BLaER1 treated with 17β-estradiol and CSF1 and Interleukin-3, amounts not matched to agents 10 nM and 100 nM (cell line): ENCODE data around the gene AK4.

Source experiments
- H3K27ac ChIP-seq, 11 experiments: shearing (Covaris generic); formaldehyde crosslinking; 2 replicates each; pipeline ENCODE4 v1.8.1; 2022
- H3K27me3 ChIP-seq, 11 experiments: shearing (Covaris generic); formaldehyde crosslinking; 2 replicates each; pipeline ENCODE4 v1.8.1; 2022
- H3K36me3 ChIP-seq, 11 experiments: shearing (Covaris generic); formaldehyde crosslinking; 2 replicates each; pipeline ENCODE4 v1.8.1; 2022
- H3K4me1 ChIP-seq, 10 experiments: shearing (Covaris generic); formaldehyde crosslinking; 2 replicates each; pipeline ENCODE4 v1.8.1; 2022
- H3K4me2 ChIP-seq, 11 experiments: shearing (Covaris generic); formaldehyde crosslinking; 2 replicates each; pipeline ENCODE4 v1.8.1; 2022
- H3K4me3 ChIP-seq, 10 experiments: shearing (Covaris generic); formaldehyde crosslinking; 2 replicates each; pipeline ENCODE4 v1.8.1; 2022
- H3K9ac ChIP-seq, 11 experiments: shearing (Covaris generic); formaldehyde crosslinking; 2 replicates each; pipeline ENCODE4 v1.8.1; 2022
- H3K9me3 ChIP-seq, 11 experiments: shearing (Covaris generic); formaldehyde crosslinking; replicated peaks in 1 of 11; 2 replicates each; pipeline ENCODE4 v1.8.1; 2022
- H4K20me1 ChIP-seq, 11 experiments: shearing (Covaris generic); formaldehyde crosslinking; 2 replicates each; pipeline ENCODE4 v1.8.1; 2022
- Cebpa-rat ChIP-seq, 11 experiments: shearing (Covaris generic); IDR thresholded peaks; 2 replicates each; pipeline ENCODE4 v1.8.1; 2022

AK4 gene

DNA sequence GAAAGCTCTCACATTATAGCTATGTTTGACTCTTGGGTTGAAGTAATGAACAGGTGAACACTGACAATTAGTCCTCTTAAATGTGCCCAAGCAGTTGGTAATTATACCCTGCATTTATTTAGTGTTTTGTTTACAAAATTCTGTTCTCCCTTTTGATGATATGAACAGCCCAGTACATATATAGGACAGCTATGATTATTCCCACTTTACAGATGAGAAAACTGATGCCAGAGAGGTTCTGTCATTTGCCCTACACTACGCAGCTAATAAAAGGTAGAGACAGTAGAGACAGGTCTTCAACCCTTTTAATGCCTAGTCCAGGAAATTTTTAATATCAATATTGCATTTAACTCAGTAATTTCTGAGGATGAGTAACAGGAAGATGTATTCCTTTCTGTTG, 115.3 kb downstream of the AK4 start:
- H3K4me3 ChIP-seq: no peak overlapping the region
- H3K27ac ChIP-seq: no peak overlapping the region
- no peak overlapping the region for H3K9ac ChIP-seq
- H3K27me3 ChIP-seq: peaks cover 28 to 37% (median 30%) of the 10 kb centered on the region in 11 experiments
- TF ChIP-seq Cebpa-rat (IDR thresholded peaks at IDR 0.05): no peak
- no peaks in the 10 kb centered on the region for H4K20me1 ChIP-seq
- H3K4me1 ChIP-seq: peaks cover 9 to 24% (median 12%) of the 10 kb centered on the region in 10 experiments; a peak in 18 of 20 replicates
- H3K4me2 ChIP-seq: no peak overlapping the region
- H3K9me3 ChIP-seq: no peaks in the 10 kb centered on the region
- H3K36me3 ChIP-seq: no peaks in the 10 kb centered on the region

DNA sequence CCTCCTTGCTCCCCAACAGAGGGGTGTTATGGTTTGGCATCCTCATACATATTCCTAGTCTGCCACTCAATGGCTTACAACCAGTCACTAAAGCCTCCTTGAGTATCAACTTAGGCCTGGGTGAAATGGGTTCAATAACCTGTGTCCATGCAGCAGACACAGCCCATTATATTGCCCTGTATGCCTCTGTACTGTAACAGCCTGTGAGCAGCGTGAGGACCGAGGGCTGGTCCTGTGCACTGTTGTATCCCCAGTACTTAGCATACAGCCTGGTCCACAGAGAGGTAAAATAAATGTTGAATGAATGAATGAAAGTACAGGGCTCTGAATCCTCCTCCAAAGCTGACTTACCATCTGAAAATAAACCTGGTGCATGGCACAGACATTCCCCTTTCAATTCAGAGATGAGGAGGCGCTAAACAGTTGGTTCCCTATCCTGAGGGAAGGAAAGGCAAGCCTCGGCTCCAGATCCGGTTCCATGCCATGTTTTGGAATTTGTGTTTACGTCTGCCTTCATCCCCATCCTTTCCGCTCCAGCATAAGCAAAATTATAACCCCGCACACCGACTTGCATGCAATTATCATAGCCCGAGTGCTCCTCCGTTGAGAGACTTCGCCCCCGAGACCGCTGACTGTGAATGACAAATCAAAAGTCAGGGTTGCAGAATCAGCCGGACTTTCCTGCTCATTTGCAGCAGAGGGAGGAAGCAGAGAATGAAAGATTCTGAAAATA, 116.4 kb downstream of the AK4 start:
- Histone ChIP-seq H3K27ac (no peak overlapping the region), H3K9me3 (no peaks in the 10 kb centered on the region), H3K36me3 (no peaks in the 10 kb centered on the region), H3K4me1 (peaks cover 9 to 24% (median 12%) of the 10 kb centered on the region in 10 experiments; a peak in 18 of 20 replicates), H3K4me2 (no peak overlapping the region), H4K20me1 (no peaks in the 10 kb centered on the region), H3K27me3 (peaks cover 28 to 37% (median 30%) of the 10 kb centered on the region in 11 experiments), H3K4me3 (no peak overlapping the region), H3K9ac (no peak overlapping the region)
- no peak for TF ChIP-seq Cebpa-rat (IDR thresholded peaks at IDR 0.05)

DNA sequence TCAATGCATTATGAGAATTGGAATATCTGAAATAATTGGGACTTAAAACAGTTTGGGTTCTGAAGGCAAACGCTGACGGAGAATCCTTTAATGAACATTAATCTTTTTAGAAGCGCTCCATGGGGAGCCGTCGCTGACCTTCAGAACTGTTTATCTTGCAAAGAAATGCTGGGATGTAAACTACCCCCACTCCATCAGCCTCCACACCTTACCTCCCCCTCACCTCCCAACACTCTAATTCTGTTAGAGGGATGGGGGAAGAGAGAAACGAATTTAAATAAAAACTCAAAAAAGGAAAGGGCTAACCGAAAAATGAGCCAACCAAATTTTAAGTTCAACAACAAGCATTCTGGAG, 117.3 kb downstream of the AK4 start:
- TF ChIP-seq Cebpa-rat (IDR thresholded peaks at IDR 0.05): no peak
- Histone ChIP-seq H3K27ac (peak overlapping the region in 2 of 11 experiments; percentile 53 to 56; a peak in 2 of 22 replicates), H3K4me2 (peak overlapping the region; percentile 90 to 100 (median 97)), H3K4me1 (peaks cover 9 to 22% (median 12%) of the 10 kb centered on the region in 10 experiments; a peak in 18 of 20 replicates), H3K27me3 (peaks cover 28 to 37% (median 30%) of the 10 kb centered on the region in 11 experiments), H3K4me3 (peak overlapping the region; percentile 56 to 72 (median 62)), H3K36me3 (no peaks in the 10 kb centered on the region), H4K20me1 (no peaks in the 10 kb centered on the region), H3K9ac (peak overlapping the region in 9 of 11 experiments; percentile 51 to 72 (median 66); a peak in 16 of 22 replicates), H3K9me3 (no peaks in the 10 kb centered on the region)

- no peaks in the 10 kb centered on the region for H4K20me1 ChIP-seq
- H3K4me2 ChIP-seq: peak overlapping the region; percentile 90 to 100 (median 97)
- H3K9ac ChIP-seq: peak overlapping the region; percentile 51 to 73 (median 67)
- peak overlapping the region in 10 of 11 experiments; percentile 17 to 57 (median 38); a peak in 12 of 22 replicates for H3K27ac ChIP-seq
- TF ChIP-seq Cebpa-rat (IDR thresholded peaks at IDR 0.05): no peak
- peaks cover 9 to 16% (median 11%) of the 10 kb centered on the region in 10 experiments; a peak in 18 of 20 replicates for H3K4me1 ChIP-seq
- H3K36me3 ChIP-seq: no peaks in the 10 kb centered on the region
- H3K9me3 ChIP-seq: no peaks in the 10 kb centered on the region
- peaks cover 28 to 37% (median 30%) of the 10 kb centered on the region in 11 experiments for H3K27me3 ChIP-seq
- peak overlapping the region; percentile 56 to 72 (median 62) for H3K4me3 ChIP-seq
Observed at GRCh38 chr1:65265651-65266351, 117.8 kb downstream of the AK4 start.

- Histone ChIP-seq H3K4me1 (peaks cover 9 to 12% (median 11%) of the 10 kb centered on the region in 10 experiments; a peak in 17 of 20 replicates), H3K27me3 (peaks cover 28 to 37% (median 30%) of the 10 kb centered on the region in 11 experiments), H3K27ac (no peak overlapping the region), H4K20me1 (no peaks in the 10 kb centered on the region), H3K9me3 (no peaks in the 10 kb centered on the region), H3K9ac (no peak overlapping the region), H3K36me3 (no peaks in the 10 kb centered on the region), H3K4me2 (peak overlapping the region in 5 of 11 experiments; percentile 96 to 100 (median 96); a peak in 9 of 22 replicates), H3K4me3 (no peak overlapping the region)
- no peak for TF ChIP-seq Cebpa-rat (IDR thresholded peaks at IDR 0.05)
Observed at GRCh38 chr1:65266476-65266875, 118.5 kb downstream of the AK4 start.

GRCh38 chr1:65267271-65267670, 119.3 kb downstream of the AK4 start:
- no peaks in the 10 kb centered on the region for H3K9me3 ChIP-seq
- H3K9ac ChIP-seq: no peak overlapping the region
- no peaks in the 10 kb centered on the region for H3K36me3 ChIP-seq
- no peak overlapping the region for H3K4me2 ChIP-seq
- TF ChIP-seq Cebpa-rat (IDR thresholded peaks at IDR 0.05): no peak
- peaks cover 9 to 12% (median 11%) of the 10 kb centered on the region in 10 experiments; a peak in 17 of 20 replicates for H3K4me1 ChIP-seq
- peaks cover 28 to 37% (median 30%) of the 10 kb centered on the region in 11 experiments for H3K27me3 ChIP-seq
- H3K4me3 ChIP-seq: no peak overlapping the region
- no peak overlapping the region for H3K27ac ChIP-seq
- H4K20me1 ChIP-seq: no peaks in the 10 kb centered on the region

GRCh38 chr1:65267683-65268082, 119.7 kb downstream of the AK4 start:
- H3K27ac ChIP-seq: no peak overlapping the region
- no peak for TF ChIP-seq Cebpa-rat (IDR thresholded peaks at IDR 0.05)

DNA sequence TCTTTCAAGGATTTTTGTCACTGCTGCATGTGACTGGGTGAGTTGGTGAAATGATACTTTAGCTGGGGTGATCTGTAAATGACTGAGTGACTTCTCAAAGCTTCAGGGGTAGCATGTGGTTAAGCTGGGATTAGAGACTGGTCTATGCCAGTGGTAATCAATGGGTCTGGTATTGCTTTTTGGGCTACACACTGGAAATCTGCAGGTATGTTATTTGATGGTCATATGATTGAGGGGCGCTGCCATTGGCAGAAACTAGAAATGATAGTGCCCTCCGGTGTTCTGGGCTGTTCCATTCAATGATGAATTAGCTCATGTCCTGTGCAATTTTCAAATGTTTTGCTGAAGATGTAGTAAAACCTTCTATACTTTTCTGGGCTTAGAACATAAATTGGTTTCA, 121.6 kb downstream of the AK4 start:
- Histone ChIP-seq H3K4me3 (no peak overlapping the region), H3K27me3 (peaks cover 20 to 25% (median 22%) of the 10 kb centered on the region in 11 experiments), H3K27ac (no peak overlapping the region), H3K4me2 (no peak overlapping the region), H3K36me3 (no peaks in the 10 kb centered on the region), H3K9ac (no peak overlapping the region), H3K9me3 (no peaks in the 10 kb centered on the region), H4K20me1 (no peaks in the 10 kb centered on the region), H3K4me1 (peaks cover 9 to 12% (median 11%) of the 10 kb centered on the region in 10 experiments; a peak in 17 of 20 replicates)
- TF ChIP-seq Cebpa-rat (IDR thresholded peaks at IDR 0.05): no peak

More at GRCh38 chr1:65267683-65268082, 119.7 kb downstream of the AK4 start:
- no peak overlapping the region for H3K9ac ChIP-seq
- H3K4me1 ChIP-seq: peaks cover 9 to 12% (median 11%) of the 10 kb centered on the region in 10 experiments; a peak in 17 of 20 replicates
- H3K4me2 ChIP-seq: no peak overlapping the region
- H3K4me3 ChIP-seq: no peak overlapping the region
- peaks cover 28 to 37% (median 30%) of the 10 kb centered on the region in 11 experiments for H3K27me3 ChIP-seq
- no peaks in the 10 kb centered on the region for H3K9me3 ChIP-seq
- no peaks in the 10 kb centered on the region for H4K20me1 ChIP-seq
- no peaks in the 10 kb centered on the region for H3K36me3 ChIP-seq
